ENCODE results near the gene CCDC93.

CCDC93 gene, protein sequence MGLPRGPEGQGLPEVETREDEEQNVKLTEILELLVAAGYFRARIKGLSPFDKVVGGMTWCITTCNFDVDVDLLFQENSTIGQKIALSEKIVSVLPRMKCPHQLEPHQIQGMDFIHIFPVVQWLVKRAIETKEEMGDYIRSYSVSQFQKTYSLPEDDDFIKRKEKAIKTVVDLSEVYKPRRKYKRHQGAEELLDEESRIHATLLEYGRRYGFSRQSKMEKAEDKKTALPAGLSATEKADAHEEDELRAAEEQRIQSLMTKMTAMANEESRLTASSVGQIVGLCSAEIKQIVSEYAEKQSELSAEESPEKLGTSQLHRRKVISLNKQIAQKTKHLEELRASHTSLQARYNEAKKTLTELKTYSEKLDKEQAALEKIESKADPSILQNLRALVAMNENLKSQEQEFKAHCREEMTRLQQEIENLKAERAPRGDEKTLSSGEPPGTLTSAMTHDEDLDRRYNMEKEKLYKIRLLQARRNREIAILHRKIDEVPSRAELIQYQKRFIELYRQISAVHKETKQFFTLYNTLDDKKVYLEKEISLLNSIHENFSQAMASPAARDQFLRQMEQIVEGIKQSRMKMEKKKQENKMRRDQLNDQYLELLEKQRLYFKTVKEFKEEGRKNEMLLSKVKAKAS

GRCh38 chr2:118013724-118014491, at the start of gene CCDC93:
TSS of gene CCDC93 (minus strand) at chr2:118014070. CDS start at chr2:118013995, 75 bp downstream.
- peak in 1 of 2 experiments; percentile 68 for DNase-seq

DNA sequence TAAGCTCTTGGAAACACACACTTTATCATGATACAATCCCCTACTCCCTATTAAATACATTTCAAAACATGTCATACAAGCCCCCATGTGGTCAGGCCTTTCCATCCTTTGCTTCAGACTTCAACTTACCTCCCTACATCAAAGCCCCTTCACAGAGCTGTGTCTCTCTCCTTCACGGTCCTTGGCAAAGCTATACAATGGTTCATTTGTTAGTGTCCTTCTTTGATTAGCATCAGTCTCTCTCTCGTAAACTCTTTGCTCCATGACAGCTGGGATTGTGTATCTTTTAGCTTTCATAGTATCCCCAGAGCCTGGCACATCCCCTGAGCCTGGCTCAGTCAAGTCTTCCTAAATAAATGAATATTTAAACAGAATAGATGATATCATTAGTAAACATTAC, 48.8 kb upstream of the CCDC93 start:
- no peak for DNase-seq

DNA sequence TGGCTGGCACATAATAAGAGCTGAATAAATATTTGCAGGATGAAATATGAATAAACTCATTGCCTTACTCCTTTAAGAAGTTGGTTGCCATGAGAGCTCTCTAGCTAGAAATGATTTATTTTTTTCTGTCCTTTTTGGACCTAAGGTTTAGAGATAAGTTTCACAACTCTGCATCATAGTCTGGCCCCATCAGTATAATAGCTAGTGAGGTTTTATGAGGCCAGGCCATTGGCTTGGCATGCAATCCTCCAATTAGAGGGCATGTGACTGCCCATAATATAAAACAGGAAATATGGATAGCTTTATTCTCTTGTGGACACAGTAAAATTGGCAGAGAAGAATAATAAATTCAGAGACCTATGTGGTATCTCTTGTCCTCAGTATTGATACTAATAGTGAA, 48.2 kb upstream of the CCDC93 start:
- DNase-seq = no peak

DNA sequence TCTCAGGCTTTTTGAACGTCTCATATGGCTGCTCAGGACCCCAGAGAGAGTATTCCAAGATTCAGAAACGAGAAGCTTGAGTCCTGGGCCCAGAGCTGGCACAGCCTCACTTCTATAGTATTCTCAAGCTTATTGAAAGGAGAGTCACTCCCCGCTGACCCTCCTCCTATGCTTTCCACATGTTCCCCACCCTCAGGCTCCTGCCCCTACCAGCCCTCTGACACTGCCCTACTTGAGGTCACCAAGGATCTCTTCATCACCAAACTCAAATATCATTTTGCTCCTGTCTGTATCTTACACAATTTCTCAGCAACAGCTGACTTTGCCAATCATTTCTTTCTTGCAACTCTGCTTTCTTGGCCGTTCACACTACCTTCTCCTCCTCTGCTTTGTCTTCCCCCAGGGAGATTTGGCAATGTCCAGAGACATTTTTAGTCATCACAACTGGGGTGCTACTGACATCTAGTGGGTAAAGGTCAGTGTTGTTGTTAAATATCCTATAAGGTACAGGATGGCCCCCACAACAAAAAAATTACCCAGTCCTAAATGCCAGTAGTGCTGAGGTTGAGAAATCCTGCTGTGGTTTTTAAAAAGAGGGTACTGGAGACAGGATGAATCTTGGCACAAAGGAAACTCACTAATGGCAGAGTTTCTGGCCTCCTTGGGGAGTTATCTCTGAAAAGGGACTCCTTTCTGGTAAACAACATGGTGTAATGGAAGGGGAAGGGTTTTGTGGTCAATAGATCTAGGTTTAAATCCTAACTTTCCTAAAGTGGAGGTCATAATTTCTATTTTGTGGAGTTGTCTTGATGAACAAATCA, 47.5 kb upstream of the CCDC93 start:
- DNase-seq = no peak

- no peak for DNase-seq
Measured at GRCh38 chr2:118059919-118060478, 46.1 kb upstream of the CCDC93 start.

DNA sequence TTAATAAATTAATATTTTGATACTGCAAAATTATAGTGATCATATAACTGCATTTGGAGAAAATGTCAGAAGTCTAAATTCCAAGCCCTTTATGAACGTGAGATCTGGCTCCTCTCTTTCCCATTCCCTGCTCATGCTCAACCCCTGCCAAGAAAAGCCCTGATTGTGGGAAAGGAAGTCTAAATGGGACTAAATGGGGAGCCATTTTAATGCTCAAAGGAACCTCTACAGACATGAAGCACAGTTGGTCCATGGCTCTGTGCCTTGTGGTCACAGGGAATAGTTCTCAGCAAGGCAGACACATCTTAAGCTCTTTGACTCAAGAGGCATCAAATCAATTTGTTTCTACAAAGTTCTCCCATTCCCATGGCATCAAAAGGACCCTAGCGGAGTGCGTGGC, 45.1 kb upstream of the CCDC93 start:
- no peak for DNase-seq

DNA sequence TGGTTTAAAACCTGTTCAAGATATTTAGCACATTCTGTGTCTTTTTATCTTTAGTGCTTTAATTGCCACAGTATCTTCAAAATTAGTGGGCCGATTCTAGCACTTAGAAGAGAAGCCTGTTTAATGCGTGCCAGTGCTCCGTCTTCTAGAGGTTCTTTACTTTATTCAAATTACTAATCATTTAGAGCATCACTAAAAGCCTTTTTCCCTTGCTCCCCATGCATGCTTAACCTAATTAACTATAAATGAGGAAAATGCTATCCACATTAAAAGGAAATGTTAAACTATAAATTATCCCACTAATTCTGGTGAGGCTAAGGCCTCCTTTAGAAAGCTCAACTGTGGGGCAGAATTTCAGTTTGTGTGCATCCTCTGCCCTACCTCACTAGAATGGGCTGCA, 42.9 kb upstream of the CCDC93 start:
- no peak for DNase-seq

GRCh38 chr2:118056165-118056534, 42.3 kb upstream of the CCDC93 start:
- DNase-seq = no peak

- DNase-seq = no peak
Measured at GRCh38 chr2:118055512-118056164, 41.8 kb upstream of the CCDC93 start.

DNA sequence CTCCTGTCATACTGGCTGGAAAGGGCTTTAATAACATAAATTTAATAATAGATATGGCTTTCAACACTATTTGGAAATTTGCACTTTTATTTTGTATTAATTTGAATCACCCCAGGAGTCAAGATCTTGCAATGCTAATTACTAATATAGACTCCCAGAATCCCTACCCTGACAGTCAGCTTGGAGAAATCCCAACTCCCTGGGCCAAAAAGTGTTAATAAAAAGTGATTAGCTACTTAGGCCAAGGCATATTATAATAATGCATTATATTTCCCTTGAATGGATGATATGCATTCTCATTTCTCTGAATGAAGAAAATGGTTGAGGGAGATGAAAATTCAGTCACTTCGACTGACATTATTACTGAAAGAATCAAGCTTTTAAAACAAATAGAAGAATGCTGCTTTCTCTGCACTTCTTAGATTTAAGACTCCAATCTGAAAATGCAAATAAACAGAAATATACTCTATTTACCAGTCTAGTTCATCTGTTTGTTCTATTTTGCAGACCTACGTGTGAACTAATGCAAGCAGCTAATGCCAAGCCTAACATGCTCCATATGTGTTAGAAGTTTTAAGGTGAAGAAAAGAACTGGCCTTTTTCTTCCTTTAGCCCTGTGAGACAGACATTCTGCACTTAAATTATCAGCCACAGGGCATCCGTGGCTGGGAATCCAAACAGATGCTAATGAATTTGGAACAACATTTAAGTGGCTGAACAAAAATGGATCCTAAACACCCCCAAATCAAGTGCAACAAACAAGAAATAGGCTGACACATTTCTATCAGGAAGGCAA, 40.5 kb upstream of the CCDC93 start:
- no peak for DNase-seq

DNA sequence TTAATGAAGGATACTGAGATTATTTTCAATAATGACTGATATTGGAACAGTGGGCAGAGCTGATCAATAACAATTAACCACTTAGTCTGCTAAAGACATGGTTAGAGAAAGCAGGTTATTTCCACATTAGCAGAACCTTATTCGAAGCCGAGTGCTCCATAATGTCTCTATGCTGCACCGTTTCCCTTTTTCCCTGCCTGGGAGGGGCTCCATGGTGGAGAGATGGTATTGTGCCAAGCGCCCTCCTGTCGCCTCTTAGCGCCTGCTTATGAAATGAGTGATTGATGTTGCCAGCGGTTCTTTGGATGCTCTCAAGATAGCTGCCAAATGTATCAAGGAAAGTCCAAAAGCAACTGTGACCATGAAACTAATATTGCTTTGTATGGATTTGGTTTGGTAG, 39.8 kb upstream of the CCDC93 start:
- no peak for DNase-seq

GRCh38 chr2:118052474-118052873, 38.6 kb upstream of the CCDC93 start:
- no peak for DNase-seq

DNA sequence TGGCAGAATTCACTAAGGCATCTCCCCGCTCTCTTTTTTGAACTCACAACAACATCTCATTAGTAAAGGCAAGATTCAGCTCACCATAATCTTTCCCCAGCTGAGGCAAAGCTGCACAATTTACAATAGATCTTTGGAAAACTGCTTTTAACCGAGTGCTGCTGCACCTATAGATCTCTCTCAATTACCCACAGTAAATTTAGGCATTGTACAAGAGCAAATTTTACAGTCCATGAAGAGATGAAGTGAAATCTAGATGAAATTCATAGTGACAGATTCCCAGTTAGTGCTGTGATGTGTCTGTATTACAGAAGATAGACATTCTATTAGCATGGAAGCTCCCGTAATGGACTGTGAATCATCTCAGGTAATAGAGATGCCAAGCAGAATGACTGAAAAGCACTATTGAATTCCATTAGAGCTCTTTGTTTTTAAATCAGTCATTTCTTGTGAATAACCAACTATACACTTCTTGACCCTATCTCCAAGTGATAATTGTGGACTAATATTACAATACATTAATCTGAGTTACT, 38.0 kb upstream of the CCDC93 start:
- no peak for DNase-seq

GRCh38 chr2:118050974-118051373, 37.1 kb upstream of the CCDC93 start:
- no peak for DNase-seq

DNA sequence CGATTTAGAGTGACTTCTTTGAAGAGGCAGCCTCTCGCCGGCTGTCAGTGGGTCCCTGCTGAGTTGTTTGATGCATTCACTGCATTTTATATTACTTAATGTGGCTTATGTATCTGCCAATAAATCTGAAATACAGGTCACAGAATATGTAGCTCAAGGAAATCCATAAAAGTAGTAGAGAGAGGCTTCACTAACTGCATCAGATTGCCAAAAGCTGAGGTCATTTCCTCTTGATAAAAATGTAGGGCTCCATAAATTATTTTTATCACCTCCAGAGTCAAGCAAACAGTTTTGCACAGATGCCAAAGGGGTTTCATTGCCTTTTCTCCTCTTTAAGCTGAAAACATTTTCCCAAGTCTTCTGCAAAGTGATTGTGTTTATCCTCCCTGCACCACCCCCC, 36.5 kb upstream of the CCDC93 start:
- DNase-seq = no peak

GRCh38 chr2:118049816-118050140, 35.9 kb upstream of the CCDC93 start:
- DNase-seq = no peak

DNA sequence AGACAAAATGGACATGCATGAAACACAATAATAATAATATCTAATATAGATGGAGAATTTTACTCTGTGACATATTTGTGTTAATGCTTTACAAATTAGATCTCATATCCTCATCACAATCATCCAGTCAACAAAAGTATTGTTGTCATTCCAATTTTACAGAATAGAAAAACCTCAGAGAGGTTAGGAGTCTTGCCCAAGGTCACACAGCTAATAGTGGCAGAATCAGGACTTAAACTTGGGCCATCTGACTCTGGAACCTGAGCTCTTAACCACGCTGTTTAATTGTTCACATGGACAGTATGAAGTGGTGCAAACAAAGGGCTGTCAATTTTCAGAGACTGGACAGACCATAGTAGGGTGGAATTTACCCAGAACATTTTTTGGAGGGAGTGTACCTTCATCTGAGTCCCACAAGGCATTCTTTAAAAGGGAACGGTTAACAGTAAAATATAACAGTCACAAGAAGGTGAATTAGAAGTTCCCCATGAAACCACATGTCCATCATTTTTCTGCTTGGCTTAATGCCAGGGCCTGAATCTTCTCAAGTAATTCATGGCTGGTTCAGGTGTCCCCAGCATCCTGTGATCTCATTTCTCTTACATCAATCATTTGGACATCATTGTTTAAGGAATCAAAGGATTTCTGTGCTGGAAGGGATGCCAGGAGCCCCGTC, 35.4 kb upstream of the CCDC93 start:
- DNase-seq = no peak

DNA sequence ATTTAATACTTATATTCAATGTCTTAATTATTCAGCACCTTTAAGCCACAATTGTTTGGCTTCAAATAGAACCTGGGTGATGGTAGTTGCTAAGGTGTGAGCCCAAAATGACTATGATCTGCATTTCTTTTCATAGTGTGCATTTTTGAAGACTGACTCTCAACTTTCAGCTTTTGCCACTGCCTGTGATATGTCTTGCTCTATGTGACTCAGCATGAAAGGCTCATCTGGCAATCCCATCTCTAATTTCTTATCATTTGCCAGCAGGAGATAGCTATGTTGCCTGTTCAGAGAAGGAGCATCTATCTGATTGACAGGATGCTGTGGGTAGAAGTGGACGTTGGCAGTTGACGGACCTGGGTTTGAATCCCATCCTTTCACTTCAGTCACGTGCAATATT, 34.5 kb upstream of the CCDC93 start:
- DNase-seq = no peak

- DNase-seq = no peak
Measured at GRCh38 chr2:118047380-118047826, 33.5 kb upstream of the CCDC93 start.

DNA sequence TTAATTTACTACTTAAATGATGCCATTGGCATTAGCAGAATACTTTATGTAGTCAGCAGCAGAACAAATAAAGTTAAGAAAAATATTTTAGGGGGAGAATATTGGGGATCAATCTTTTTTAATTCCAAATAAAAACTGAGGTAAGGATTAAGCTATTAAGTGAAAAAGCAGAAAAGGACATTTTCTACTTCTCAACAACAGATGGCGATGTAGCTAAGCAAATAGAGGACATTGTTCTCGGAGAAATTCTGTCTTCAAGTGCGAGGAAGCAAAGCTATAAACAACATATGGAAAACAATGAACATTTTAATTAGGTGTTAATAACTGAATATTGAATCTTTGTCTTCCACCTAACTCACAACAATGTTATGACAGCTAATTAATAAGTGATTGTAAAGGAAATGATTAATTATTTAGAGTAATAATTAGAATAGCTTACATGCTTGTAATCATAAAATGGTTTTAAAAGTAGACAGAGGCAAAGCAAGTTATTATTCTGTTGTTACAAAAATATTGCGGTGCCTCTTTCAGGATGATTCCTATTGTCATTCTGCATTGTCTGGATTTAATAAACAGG, 32.9 kb upstream of the CCDC93 start:
- peak in 1 of 2 experiments; percentile 32 for DNase-seq
